Ishikawa (cell line): Measurements from ENCODE around the gene CEP350.

ENCODE experiments used
- CREB1 ChIP-seq: IDR thresholded peaks from 2 replicates; pipeline ENCODE4 v1.6.1; 2012; ENCODE audit warnings: low read depth
- EGR1 ChIP-seq: IDR thresholded peaks from 2 replicates; pipeline ENCODE4 v1.6.1; 2012
- EP300 ChIP-seq: IDR thresholded peaks from 2 replicates; pipeline ENCODE4 v1.6.1; 2012; ENCODE audit warnings: borderline replicate concordance
- FOXM1 ChIP-seq: IDR thresholded peaks from 2 replicates; pipeline ENCODE4 v1.6.1; 2012; ENCODE audit warnings: low read depth, borderline replicate concordance
- NFIC ChIP-seq: IDR thresholded peaks from 2 replicates; pipeline ENCODE4 v1.6.1; 2012
- RAD21 ChIP-seq: IDR thresholded peaks from 2 replicates; pipeline ENCODE4 v1.6.1; 2012; ENCODE audit warnings: low read depth
- TCF12 ChIP-seq: IDR thresholded peaks from 2 replicates; pipeline ENCODE4 v1.6.1; 2012; ENCODE audit warnings: low read depth
- TF ChIP-seq, protein P1 (sequence below): IDR thresholded peaks from 2 replicates; pipeline ENCODE4 v1.6.1; 2012
- TF ChIP-seq, protein P2 (sequence below): IDR thresholded peaks from 2 replicates; pipeline ENCODE4 v1.6.1; 2012; ENCODE audit warnings: low read depth, mild to moderate bottlenecking
- TF ChIP-seq, protein P3 (sequence below): IDR thresholded peaks from 2 replicates; pipeline ENCODE4 v1.6.1; 2012

DNA sequence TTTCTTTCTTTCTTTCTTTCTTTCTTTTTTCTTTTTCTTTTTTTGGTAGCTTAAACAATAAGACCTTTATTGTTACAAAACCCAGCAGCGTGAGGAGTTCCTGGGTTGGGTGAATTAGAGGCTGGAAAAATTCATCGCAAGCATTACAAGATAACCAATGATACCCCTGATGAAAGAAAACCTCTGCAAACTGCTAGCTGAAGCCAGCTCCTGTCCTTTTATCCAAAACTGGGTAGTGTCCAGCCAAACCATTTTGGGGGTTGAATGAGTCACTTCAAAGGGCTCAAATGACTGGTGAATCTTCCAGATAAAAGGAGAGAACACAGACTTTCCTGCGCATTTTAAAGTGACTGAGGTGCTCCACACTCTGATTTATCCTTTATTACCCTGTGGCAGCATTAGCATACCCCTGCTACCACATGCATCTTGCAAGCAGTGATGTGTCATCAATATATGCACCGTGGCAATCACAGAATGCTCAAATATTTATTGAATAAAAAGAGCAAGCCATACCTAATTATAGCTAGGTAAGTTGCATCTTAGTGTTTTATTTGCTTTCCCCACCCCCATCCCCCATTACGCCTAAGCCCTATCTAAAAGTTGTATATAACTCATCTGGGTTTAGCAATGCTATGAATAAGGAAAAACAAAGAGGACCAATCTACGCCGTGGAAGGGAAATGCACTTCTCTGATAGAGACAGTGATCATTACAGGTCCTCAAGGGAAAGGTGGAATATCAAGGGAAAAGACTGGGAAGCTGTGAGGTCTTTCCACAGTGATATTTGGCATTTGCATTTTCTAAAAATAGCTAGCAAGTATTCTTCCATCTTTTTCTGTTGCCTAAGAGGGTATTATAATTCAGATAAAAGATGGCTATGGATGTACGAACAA is 32.4 kb upstream of the CEP350 start:
- TF ChIP-seq FOXM1 (no peak), NFIC (no peak), EP300 (no peak), TCF12 (no peak), CREB1 (no peak), EGR1 (no peak), RAD21 (no peak)
- TF ChIP-seq, protein P1, sequence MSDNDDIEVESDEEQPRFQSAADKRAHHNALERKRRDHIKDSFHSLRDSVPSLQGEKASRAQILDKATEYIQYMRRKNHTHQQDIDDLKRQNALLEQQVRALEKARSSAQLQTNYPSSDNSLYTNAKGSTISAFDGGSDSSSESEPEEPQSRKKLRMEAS = no peak
- TF ChIP-seq, protein P2, sequence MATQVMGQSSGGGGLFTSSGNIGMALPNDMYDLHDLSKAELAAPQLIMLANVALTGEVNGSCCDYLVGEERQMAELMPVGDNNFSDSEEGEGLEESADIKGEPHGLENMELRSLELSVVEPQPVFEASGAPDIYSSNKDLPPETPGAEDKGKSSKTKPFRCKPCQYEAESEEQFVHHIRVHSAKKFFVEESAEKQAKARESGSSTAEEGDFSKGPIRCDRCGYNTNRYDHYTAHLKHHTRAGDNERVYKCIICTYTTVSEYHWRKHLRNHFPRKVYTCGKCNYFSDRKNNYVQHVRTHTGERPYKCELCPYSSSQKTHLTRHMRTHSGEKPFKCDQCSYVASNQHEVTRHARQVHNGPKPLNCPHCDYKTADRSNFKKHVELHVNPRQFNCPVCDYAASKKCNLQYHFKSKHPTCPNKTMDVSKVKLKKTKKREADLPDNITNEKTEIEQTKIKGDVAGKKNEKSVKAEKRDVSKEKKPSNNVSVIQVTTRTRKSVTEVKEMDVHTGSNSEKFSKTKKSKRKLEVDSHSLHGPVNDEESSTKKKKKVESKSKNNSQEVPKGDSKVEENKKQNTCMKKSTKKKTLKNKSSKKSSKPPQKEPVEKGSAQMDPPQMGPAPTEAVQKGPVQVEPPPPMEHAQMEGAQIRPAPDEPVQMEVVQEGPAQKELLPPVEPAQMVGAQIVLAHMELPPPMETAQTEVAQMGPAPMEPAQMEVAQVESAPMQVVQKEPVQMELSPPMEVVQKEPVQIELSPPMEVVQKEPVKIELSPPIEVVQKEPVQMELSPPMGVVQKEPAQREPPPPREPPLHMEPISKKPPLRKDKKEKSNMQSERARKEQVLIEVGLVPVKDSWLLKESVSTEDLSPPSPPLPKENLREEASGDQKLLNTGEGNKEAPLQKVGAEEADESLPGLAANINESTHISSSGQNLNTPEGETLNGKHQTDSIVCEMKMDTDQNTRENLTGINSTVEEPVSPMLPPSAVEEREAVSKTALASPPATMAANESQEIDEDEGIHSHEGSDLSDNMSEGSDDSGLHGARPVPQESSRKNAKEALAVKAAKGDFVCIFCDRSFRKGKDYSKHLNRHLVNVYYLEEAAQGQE = no peak
- TF ChIP-seq, protein P3, sequence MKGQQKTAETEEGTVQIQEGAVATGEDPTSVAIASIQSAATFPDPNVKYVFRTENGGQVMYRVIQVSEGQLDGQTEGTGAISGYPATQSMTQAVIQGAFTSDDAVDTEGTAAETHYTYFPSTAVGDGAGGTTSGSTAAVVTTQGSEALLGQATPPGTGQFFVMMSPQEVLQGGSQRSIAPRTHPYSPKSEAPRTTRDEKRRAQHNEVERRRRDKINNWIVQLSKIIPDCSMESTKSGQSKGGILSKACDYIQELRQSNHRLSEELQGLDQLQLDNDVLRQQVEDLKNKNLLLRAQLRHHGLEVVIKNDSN = no peak
